Stimulated activated CD8-positive, alpha-beta memory T cell treated with anti-CD3 and anti-CD28 coated beads, Interleukin-15, amount 100 ng/mL, for 4 hours (primary cell): Measurements from ENCODE around the gene RUNX2.

Experiments
- DNase-seq, 2 donors: peaks; one replicate each; pipeline ENCODE4 v3.0.0-alpha.2; 2020; ENCODE audit warnings: low read depth in 2 of 2

RUNX2 gene

DNA sequence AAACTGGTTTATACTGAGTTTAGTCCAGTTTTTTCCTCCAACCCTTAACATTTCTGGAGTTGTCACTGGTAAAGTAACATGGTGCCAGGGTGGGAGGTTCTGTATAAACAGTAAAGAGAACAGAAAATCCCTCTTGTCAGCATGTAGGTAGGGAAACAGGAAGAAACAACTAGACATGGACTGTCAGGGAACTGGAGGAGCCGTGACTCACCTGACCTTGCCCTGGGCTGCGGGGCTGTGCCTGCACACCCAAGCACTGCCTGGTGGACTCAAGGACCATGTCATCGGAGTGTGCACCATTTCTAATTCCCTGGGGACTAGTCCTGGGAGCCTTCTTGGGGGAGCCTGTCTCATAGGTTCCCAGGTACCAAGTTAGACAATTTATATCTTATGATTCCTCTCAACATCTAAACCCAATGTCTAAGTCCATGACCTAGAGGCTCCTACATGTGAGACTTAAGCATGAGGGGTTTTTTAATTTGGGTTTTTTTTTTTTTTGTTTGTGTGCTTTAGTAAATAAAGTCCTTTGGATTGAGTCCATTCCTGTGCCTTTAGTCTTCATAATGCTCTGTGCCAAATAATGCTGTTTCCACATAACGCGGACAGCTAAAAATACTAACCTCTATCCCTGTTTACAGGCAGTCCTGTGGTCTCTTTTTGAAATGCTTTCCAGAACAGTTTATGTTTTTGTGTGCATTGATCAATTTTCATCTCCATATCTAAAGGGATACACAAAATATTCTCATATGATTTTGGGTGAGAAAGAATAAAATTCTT is 186.5 kb downstream of the RUNX2 start:
- DNase-seq = no peak

GRCh38 chr6:45518013-45518720 is 190.0 kb downstream of the RUNX2 start:
- DNase-seq = no peak

DNA sequence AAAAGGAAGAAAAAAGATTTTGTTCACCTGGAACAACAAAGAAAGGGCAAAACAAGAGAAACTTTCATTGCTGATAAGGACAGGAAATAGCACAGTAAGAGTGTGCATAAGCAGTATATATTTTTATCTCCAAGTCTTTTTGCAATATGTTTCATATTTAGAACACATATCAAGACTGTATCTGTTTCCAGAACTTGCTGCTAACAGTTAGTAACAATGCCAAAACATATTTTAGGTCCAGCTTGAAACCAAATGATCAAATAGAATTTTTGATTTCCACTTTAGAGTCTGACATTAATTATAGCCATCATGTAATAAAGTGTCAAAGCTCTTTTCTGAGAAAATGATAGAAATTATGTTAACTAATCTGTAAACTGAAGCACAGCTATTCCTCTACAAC is 193.1 kb downstream of the RUNX2 start:
- no peak for DNase-seq

DNA sequence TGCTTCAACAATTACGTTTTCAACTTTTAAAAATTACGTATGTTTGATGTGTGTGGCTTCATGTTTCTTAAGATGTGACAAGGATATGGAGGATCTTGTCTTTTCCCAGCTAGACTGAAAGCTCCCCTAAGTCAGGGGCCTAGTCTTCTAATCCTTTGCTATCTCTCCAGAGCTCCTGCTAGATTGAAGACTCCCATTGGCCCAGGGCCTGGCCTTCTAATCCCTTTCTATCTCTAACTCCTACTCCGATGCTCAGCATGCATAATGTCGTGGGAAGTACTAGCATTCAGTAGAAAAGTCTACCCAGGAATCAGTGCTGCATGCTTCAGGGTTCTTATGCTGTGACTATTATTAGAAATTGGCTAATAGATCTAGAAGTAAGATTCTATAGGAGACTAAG is 194.4 kb downstream of the RUNX2 start:
- no peak for DNase-seq

- DNase-seq = no peak
Measured at GRCh38 chr6:45527210-45527609, 199.1 kb downstream of the RUNX2 start.

GRCh38 chr6:45531999-45532595 is 204.0 kb downstream of the RUNX2 start:
- no peak for DNase-seq

GRCh38 chr6:45532721-45533210 is 204.6 kb downstream of the RUNX2 start:
- DNase-seq = no peak

- no peak for DNase-seq
Measured at GRCh38 chr6:45533386-45533785, 205.3 kb downstream of the RUNX2 start.

GRCh38 chr6:45535933-45536332 is 207.8 kb downstream of the RUNX2 start:
- no peak for DNase-seq

DNA sequence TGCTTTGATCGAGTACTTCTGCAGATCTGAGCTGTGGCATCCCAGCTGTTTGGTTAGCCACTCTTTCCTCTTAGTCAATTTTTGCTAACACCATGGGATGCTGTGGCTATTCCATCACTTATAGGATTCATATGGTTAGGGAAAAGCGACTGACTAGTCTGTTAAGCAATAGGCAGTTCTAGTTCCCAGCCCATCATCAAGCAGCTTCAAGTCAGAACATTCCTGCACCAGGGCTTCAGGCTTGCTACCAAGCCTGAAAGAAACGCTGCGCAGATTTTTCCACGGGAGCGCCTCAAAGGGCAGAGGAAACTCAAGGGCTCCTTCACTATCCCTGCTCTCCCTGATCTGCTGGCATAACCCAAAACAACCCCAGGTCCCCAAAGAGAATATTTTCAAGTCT is 209.4 kb downstream of the RUNX2 start:
- DNase-seq = no peak

- DNase-seq = no peak
Measured at GRCh38 chr6:45538641-45539547, 210.8 kb downstream of the RUNX2 start.

DNA sequence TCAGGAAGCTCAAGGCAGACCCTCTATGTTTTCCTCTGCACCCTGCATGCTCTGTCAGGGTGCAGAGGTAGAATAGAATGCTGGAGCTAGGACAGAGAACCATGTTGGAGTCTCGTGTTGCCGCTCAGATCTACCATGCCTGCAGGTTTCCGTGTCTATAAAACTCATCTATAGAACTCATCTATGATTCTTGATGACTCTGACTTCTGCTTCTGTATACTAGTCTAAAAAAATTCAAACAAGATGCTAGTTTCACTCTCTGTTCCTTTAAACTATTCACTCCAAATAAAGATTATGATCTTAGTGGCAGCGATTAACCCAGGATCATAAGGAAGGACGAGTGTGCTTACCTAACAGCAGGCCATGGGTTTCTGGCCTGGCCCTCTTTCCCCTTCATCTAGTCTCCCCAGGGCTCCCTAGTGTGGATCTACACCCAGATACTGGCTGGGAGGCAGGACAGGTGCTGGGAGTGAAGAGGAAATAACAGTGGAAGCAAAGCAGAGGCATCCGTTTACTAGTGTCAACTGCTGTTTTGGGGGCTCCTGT is 212.3 kb downstream of the RUNX2 start:
- DNase-seq = no peak

DNA sequence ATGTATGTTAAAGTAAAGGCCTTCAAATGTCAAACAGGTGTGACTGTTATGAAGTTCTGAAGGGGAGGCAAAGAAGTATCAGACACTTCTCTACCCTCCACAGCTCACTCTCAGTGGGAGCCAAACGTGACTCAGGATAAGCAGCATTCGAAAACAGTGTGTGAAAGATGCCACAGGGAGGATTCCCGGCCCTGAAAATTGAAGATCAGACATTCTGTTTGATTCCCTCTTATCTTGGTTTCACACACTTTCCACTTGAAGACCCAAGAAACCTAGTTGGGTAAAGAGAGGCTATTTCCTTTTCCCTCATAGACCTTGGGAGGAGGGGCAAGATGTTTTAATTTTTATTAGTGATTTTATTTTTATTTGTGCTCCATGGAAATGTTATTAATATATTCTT is 213.8 kb downstream of the RUNX2 start:
- DNase-seq = no peak

GRCh38 chr6:45543298-45544235 is 215.4 kb downstream of the RUNX2 start:
- DNase-seq = no peak

DNA sequence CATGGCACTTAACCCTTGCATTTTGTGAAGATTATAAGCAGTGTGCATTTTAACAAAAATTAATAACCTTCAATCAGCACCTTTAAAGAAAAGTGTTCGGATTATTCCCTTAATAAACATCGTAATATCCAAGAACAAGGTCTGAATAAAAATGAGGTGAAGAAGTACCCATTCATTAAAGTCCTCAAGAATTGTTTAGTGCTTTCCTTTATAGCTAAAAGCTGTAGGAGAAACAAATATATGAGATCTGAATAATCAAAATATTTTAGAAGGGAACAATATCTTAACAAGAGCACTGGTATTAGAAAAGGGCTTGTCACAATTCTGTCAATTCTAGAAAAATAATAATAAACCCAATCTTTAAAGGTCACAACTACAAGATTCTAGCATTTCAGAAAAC is 217.3 kb downstream of the RUNX2 start:
- no peak for DNase-seq

DNA sequence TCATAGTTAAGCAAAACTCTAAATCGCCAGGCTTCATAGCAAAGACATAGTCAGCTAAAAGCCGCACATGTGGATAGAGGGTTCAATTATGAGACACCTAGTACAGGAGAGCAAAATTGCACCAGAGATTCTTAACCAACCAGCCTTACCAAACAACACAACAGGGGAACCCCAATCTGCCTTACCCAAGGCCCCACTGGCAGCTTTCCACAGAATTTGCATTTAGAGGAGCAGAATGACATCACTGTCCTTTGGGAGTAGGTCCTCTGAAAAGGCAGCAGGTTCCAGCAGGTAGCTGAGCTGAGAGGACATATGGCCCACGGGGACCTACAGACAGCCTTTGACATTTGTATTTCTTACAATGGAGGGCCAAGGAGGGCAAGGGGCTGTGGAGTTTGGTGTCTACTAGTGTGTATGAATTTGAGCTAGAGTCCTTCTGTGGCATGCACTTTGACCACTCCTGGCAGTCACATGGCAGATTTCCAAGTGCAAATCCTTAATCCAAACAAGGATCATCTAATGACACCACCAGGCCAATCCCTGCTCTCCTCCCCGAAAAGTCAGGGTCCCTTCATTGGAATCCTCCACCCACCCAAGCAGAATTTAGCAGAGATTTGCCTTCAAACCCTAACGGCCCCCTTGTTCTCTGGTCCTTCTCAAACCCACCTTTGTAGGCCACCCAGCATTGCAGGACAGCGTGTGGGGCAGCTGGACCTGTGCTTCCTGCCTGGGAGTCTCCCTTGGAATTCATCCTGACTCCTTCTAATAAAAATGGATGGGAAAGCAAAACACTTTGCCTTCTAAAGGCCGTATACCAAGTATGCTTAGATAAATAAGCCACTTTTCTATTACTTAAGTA is 220.8 kb downstream of the RUNX2 start:
- DNase-seq = no peak

DNA sequence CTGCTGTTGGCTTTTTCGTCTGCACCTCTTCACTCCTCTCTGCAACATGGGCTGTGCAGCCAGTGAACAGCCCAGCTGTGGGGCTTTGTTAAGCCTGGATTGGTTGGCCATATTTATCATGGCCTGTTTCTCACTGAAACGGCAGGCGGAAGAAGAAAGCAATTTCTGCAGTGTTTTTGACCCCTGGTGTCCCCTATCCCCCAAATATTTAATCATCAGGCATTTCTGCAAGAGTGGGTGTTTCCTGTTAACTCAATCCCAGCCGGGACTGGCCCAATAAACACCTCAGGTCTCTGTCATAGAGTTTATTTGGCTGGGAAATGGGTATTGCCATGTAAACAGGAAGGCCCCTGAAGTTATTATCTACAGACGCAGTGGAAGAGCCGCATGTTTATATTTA is 224.4 kb downstream of the RUNX2 start:
- no peak for DNase-seq

DNA sequence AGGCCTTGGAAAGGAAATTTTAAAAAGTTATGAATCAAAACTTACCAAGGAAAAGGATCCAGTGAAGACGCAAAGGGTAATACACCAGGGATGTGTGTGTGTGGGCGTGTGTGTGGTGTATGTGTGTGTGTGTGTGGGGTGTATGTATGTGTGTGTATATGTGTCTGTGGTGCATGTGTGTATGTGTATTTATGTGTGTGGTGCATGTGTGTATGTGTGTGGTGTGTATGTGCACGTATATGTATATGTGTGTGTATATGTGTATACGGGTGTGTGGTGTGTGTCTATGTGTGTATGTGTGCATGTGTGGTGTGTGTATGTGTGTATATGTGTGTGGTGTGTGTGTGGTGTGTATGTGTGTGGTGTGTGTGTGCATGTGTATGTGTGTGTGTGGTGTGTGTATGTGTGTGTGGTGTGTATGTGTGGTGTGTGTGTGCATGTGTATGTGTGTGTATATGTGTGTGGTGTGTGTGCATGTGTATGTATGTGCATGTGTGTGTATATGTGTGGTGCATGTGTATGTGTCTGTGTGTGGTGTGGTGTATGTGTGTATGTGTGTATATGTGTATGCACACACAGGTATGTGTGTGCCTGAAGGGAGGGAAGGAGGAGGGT is 225.7 kb downstream of the RUNX2 start:
- no peak for DNase-seq

DNA sequence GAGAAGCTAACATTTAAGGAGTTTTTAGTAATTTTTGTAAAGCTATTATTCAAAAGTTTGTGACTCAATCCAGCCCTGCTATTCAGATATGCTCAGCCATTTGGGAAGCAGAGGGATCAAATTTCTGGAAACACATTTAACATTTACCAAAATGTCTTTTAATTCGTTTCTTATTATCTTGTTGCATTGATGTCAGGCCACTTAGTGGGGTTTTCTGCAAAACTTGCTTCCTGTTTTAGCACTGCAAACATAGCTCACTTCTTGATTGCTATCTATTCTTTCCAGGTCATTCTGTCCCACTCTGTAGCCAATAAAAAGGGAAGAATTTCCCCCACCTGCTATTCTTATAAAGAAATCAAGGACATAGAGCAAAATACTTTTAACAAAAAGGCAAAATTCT is 226.5 kb downstream of the RUNX2 start:
- no peak for DNase-seq
